Brain microvascular endothelial cell (primary cell): ENCODE measurements around the gene FGGY.

Experiments used
- DNase-seq: peaks from one replicate; pipeline ENCODE4 v3.0.0-alpha.2; 2020
- H3K27ac ChIP-seq: fragments of 250-450 bp; sonication (Bioruptor Pico); 2 replicates; pipeline ENCODE4 v1.5.1; 2020; ENCODE audit warnings: mild to moderate bottlenecking, moderate library complexity
- H3K27me3 ChIP-seq: fragments of 250-450 bp; sonication (Bioruptor Pico); replicated peaks from 2 replicates; pipeline ENCODE4 v1.5.1; 2020; ENCODE audit warnings: mild to moderate bottlenecking
- H3K36me3 ChIP-seq: fragments of 250-450 bp; sonication (Bioruptor Pico); replicated peaks from 2 replicates; pipeline ENCODE4 v1.5.1; 2020; ENCODE audit warnings: mild to moderate bottlenecking
- H3K4me3 ChIP-seq: 2 replicates; pipeline ENCODE4 v1.5.1; 2011; ENCODE audit warnings: low read depth, mild to moderate bottlenecking, control low read depth, low read length, moderate library complexity
- in situ Hi-C: cut with HindIII; loops from 2 replicates; pipeline ENCODE4 v1.10.0; 2017; ENCODE audit warnings: low sequenced_read_pairs, low pct_ligation_motif_present
- TF ChIP-seq, protein P1 (sequence below): IDR thresholded peaks from 2 replicates; pipeline ENCODE4 v1.5.1; 2011; ENCODE audit warnings: low read depth, mild to moderate bottlenecking, moderate library complexity, low read length, control low read depth, inconsistent platforms; ENCODE audit errors: missing control alignments

The FGGY gene

DNA sequence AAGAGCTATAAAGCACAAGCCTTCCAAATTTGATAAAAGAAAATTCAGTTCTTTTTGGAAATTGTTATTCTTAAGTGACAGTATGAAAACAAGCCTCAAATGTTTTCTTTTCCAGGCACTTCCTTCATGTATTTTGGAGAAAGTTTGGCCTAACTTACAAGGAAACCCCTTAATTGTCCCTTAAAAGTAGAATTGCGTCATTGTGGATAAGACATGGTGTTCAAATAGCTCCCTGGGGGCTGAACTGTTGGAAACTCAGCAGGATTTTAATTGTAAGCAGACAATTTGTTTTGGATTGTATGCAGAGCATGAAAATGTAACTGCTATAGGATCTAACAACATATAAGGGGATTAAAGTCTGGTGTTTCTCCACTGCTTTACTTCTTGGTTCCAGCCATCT, 35.4 kb upstream of the FGGY start:
- Histone ChIP-seq H3K27me3 (no peaks in the 10 kb centered on the region), H3K36me3 (no peaks in the 10 kb centered on the region), H3K27ac (no peak overlapping the region), H3K4me3 (no peak overlapping the region)
- no peak for DNase-seq
- in situ Hi-C loops, result no loop called here
- TF ChIP-seq, protein P1, sequence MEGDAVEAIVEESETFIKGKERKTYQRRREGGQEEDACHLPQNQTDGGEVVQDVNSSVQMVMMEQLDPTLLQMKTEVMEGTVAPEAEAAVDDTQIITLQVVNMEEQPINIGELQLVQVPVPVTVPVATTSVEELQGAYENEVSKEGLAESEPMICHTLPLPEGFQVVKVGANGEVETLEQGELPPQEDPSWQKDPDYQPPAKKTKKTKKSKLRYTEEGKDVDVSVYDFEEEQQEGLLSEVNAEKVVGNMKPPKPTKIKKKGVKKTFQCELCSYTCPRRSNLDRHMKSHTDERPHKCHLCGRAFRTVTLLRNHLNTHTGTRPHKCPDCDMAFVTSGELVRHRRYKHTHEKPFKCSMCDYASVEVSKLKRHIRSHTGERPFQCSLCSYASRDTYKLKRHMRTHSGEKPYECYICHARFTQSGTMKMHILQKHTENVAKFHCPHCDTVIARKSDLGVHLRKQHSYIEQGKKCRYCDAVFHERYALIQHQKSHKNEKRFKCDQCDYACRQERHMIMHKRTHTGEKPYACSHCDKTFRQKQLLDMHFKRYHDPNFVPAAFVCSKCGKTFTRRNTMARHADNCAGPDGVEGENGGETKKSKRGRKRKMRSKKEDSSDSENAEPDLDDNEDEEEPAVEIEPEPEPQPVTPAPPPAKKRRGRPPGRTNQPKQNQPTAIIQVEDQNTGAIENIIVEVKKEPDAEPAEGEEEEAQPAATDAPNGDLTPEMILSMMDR, result no peak

DNA sequence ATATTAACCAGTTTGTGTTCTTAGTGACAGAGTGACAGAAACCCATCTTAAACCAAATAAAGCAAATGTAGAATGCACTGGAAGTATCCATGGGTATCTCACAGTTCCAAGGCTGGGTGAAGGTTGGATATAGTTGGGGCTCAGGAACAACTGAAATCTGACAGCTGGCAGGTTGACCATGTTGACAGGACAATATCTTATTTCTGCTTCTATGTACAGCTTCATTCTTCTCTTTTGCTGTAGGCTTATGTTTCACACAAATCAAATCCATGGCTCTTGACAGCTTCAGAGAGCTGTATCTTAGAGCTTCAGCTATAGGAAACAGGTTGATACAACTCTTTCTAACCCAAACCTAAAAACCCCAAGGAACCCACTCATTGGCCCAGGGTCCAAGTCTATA, 34.3 kb upstream of the FGGY start:
- in situ Hi-C loops, result no loop called here
- Histone ChIP-seq H3K36me3 (no peaks in the 10 kb centered on the region), H3K27me3 (no peaks in the 10 kb centered on the region), H3K27ac (no peak overlapping the region), H3K4me3 (no peak overlapping the region)
- DNase-seq, result no peak
- TF ChIP-seq, protein P1, result no peak

DNA sequence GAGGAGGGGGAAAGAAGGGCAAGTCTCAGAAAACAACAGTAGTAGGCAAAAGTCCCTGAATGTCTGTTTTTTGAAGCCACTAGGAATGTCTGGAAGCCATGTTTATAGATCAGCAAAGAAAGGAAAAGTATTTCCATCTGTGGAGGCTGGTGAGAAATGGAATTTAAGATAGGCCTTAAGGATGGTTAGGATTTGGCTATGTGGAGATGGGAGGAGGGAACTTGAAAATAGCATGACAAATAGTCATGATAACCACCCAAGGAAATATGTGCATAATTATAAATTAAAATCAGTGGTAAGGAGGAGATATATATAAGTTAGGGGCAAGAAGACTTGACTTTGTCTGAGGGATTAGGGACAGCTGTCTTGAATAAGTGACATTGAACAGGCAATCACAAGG, 33.8 kb upstream of the FGGY start:
- Histone ChIP-seq H3K27ac (no peak overlapping the region), H3K36me3 (no peaks in the 10 kb centered on the region), H3K27me3 (no peaks in the 10 kb centered on the region), H3K4me3 (no peak overlapping the region)
- in situ Hi-C loops, result no loop called here
- TF ChIP-seq, protein P1, result no peak
- no peak for DNase-seq

DNA sequence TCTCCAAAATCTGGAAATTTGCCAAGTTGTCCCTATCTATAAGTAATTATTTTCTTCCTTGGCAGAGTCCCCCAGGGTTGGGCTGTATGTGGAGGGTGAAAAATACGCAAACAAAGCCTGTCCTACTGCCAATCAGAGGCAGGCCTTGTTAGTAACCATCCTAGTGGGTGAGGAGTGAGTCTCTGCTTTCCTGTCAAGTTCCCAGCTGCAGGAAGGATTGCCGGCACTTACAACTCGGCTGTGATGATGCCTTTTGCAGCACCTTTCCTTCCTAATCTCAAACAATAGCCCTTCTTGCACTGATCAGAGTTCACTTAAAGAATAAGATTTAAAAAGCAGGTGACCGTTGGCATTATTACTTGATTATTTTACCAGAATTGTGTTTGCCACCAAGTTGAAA, 31.3 kb upstream of the FGGY start:
- no peak overlapping the region for H3K27ac ChIP-seq
- no peak for DNase-seq
- H3K4me3 ChIP-seq, result no peak overlapping the region
- TF ChIP-seq, protein P1, result no peak
- H3K27me3 ChIP-seq, result no peaks in the 10 kb centered on the region
- in situ Hi-C loops, result no loop called here
- H3K36me3 ChIP-seq, result no peaks in the 10 kb centered on the region

DNA sequence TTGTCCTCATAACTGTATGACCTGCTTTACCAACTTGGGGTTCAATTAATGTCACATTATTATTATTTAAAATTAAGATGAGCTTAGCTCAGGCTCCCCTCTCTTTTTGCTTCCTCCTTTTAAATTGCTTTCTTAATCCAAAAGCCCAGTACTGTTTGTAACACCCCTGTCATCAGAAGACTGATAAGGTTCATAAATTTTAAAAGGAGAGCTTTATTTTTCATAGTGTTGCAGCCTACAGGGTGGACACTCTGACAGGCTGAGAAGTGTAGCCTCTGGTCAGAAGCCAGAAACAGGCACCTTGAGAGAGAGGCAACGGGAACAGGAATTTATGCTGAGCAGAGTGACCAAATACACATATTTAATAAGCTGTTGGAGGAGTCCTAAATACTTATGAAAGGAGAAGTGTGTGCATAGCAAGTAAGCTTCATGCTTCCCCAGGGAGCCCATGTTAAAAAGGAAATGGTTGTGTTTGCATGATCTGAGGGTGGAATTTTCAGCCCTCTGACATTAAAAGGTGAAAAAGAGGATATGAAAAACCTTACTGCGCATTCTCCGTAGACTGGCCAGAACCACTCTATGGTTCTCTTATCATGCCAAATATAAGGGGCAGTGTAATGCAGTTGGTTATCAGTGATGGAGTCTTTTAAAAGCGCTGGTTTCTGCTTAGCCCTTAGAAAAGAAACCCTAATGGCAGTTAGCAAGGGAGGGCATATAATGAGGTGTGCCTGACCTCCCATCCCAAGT, 30.5 kb upstream of the FGGY start:
- Histone ChIP-seq H3K4me3 (no peak overlapping the region), H3K36me3 (no peaks in the 10 kb centered on the region), H3K27me3 (no peaks in the 10 kb centered on the region), H3K27ac (no peak overlapping the region)
- in situ Hi-C loops, result no loop called here
- TF ChIP-seq, protein P1, result no peak
- no peak for DNase-seq

DNA sequence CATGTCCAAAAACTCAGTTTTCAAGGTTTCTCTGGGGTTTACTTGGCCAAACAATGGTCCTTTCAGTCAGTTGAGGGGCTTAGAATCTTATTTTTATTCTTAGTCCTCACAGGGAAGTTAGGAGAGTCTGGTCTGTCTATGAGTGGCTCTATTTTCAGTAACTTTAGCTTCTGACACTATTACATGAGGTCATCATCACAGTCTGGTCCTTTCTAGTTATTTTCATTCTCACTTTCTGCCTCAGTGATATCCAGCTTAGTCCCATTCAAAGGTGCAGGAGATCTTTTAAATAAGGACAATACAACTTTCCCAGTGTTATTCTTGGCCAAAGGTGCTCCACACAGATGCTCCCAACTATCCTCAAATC, 30.0 kb upstream of the FGGY start:
- in situ Hi-C loops, result no loop called here
- no peak overlapping the region for H3K27ac ChIP-seq
- TF ChIP-seq, protein P1, result no peak
- H3K36me3 ChIP-seq, result no peaks in the 10 kb centered on the region
- no peak for DNase-seq
- H3K4me3 ChIP-seq, result no peak overlapping the region
- no peaks in the 10 kb centered on the region for H3K27me3 ChIP-seq
